Measurements from ENCODE around the gene CDK6. TPM values are rescaled to one million over a fixed set of nuclear protein-coding genes. Genes with fewer than 3 reads are reported as not detected.

The CDK6 gene
- total RNA-seq, 1 experiment from 2014 or later, result 124 TPM

GRCh38 chr7:92839901-92840300, 3.5 kb upstream of the CDK6 start:
- H3K9me3 Mint-ChIP-seq (ENCODE audit: unreplicated experiment), result peaks cover 9% of the 10 kb centered on the region
- intact Hi-C loops (cut with micrococcal nuclease), result loop anchor here (5.0 to 10.0 kb wide), 3 partner anchors 77 to 395 kb away; partner anchors contain the start of gene VPS50
- BruUV-seq (replicated peaks), result no TSS peak
- ChIA-PET POLR2A (interaction anchor here (0.6 to 2.1 kb wide), 9 partner anchors 9 to 278 kb away, joined by 3 to 7 read pairs (median 3); partner anchors contain the start of gene SAMD9), CTCF (interaction anchor here (0.7 kb wide), 2 partner anchors 16 to 125 kb away, joined by 3 read pairs; no protein-coding TSS in a partner anchor)
- no peak overlapping the region for H3K4me3 Mint-ChIP-seq (ENCODE audit: unreplicated experiment)
- H3K27ac Mint-ChIP-seq (ENCODE audit: low read depth, unreplicated experiment), result no peak overlapping the region
- no peak for TF ChIP-seq CTCF (IDR thresholded peaks at IDR 0.05; ENCODE audit: unreplicated experiment)
- peaks cover 16% of the 10 kb centered on the region for H3K4me1 Mint-ChIP-seq (ENCODE audit: insufficient read depth, unreplicated experiment)
- no peaks in the 10 kb centered on the region for H3K36me3 Mint-ChIP-seq (ENCODE audit: insufficient read depth, unreplicated experiment)
- no peak for DNase-seq (ENCODE audit: unreplicated experiment)
- no peaks in the 10 kb centered on the region for H3K27me3 Mint-ChIP-seq (ENCODE audit: insufficient read depth, unreplicated experiment)

GRCh38 chr7:92838934-92839333, 2.6 kb upstream of the CDK6 start:
- no peak for TF ChIP-seq CTCF (IDR thresholded peaks at IDR 0.05; ENCODE audit: unreplicated experiment)
- intact Hi-C loops (cut with micrococcal nuclease), result loop anchor here (5.0 to 10.0 kb wide), 3 partner anchors 78 to 396 kb away; partner anchors contain the start of gene VPS50
- CTCF ChIA-PET, result interaction anchor here (0.6 to 3.5 kb wide), 2 partner anchors 148 to 410 kb away, joined by 3 to 19 read pairs; no protein-coding TSS in a partner anchor
- H3K27ac Mint-ChIP-seq (ENCODE audit: low read depth, unreplicated experiment), result no peak overlapping the region
- H3K36me3 Mint-ChIP-seq (ENCODE audit: insufficient read depth, unreplicated experiment), result peaks cover 1% of the 10 kb centered on the region
- peaks cover 8% of the 10 kb centered on the region for H3K9me3 Mint-ChIP-seq (ENCODE audit: unreplicated experiment)
- no peaks in the 10 kb centered on the region for H3K27me3 Mint-ChIP-seq (ENCODE audit: insufficient read depth, unreplicated experiment)
- H3K4me1 Mint-ChIP-seq (ENCODE audit: insufficient read depth, unreplicated experiment), result peaks cover 16% of the 10 kb centered on the region
- POLR2A ChIA-PET, result interaction anchor here (1.0 to 3.7 kb wide), 4 partner anchors 142 to 204 kb away, joined by 5 to 18 read pairs (median 8); no protein-coding TSS in a partner anchor
- no peak overlapping the region for H3K4me3 Mint-ChIP-seq (ENCODE audit: unreplicated experiment)
- BruUV-seq (replicated peaks), result no TSS peak
- DNase-seq (ENCODE audit: unreplicated experiment), result no peak

- intact Hi-C loops (cut with micrococcal nuclease), result loop anchor here (5.0 to 10.0 kb wide), 3 partner anchors 80 to 398 kb away; partner anchors contain the start of gene VPS50
- Mint-ChIP-seq H3K36me3 (ENCODE audit: insufficient read depth, unreplicated experiment) (peaks cover 16% of the 10 kb centered on the region), H3K27me3 (ENCODE audit: insufficient read depth, unreplicated experiment) (no peaks in the 10 kb centered on the region), H3K4me3 (ENCODE audit: unreplicated experiment) (peak overlapping the region; percentile 83), H3K4me1 (ENCODE audit: insufficient read depth, unreplicated experiment) (peaks cover 25% of the 10 kb centered on the region), H3K9me3 (ENCODE audit: unreplicated experiment) (no peaks in the 10 kb centered on the region), H3K27ac (ENCODE audit: low read depth, unreplicated experiment) (peak overlapping the region; percentile 83)
- peak; percentile 18 for DNase-seq (ENCODE audit: unreplicated experiment)
- no peak for TF ChIP-seq CTCF (IDR thresholded peaks at IDR 0.05; ENCODE audit: unreplicated experiment)
- BruUV-seq (replicated peaks), result TSS peak; percentile 66
- CTCF ChIA-PET, result interaction anchor here (0.5 to 3.5 kb wide), 8 partner anchors 72 to 394 kb away, joined by 3 to 19 read pairs (median 4); no protein-coding TSS in a partner anchor
- POLR2A ChIA-PET, result interaction anchor here (0.6 to 8.4 kb wide), 28 partner anchors 12 to 1587 kb away, joined by 3 to 89 read pairs (median 4); partner anchors contain the start of genes FAM133B, PEX1, RBM48 and SAMD9
Observed at GRCh38 chr7:92837000-92837749, 802 bp upstream of the CDK6 start.
